PC-9 (cell line): ENCODE data around the gene SPTAN1. TPM values are rescaled to one million over a fixed set of nuclear protein-coding genes. Genes with fewer than 3 reads are reported as not detected.

Source experiments
- BruUV-seq: library from RNA; stranded (reverse); fragments of 400-500 nt; replicated peaks from 2 replicates; lab custom pipeline; 2021; lab: Mats Ljungman, UMichigan
- CTCF ChIA-PET: fragments of 300-600 bp; sonication (Branson Sonifier 250); formaldehyde crosslinking; loops from one replicate; lab custom pipeline; 2022; ENCODE audit warnings: antibody characterized with exemption; lab: Charles Lee
- POLR2A ChIA-PET: fragments of 300-600 bp; sonication (Branson Sonifier 250); formaldehyde crosslinking; loops from one replicate; lab custom pipeline; 2022; ENCODE audit warnings: antibody characterized with exemption; ENCODE audit not compliant: unreplicated experiment; lab: Charles Lee
- DNase-seq, 2 experiments: peaks; one replicate each; pipeline versions ENCODE4 v3.0.0 to v3.0.0-alpha.2; 2015 to 2022; ENCODE audit warnings: mixed read lengths in 1 of 2
- H2AFZ ChIP-seq: fragments of 200-600 bp; sonication (generic); 2 replicates; pipeline ENCODE4 v1.8.1; 2017; ENCODE audit warnings: antibody characterized with exemption
- H3F3A ChIP-seq: fragments of 200-600 bp; sonication (generic); 2 replicates; pipeline ENCODE4 v1.8.1; 2017; ENCODE audit warnings: antibody characterized with exemption, mild to moderate bottlenecking, low read depth; ENCODE audit not compliant: insufficient read depth
- H3K27ac ChIP-seq: fragments of 200-600 bp; sonication (generic); 2 replicates; pipeline ENCODE4 v1.6.1; 2016; ENCODE audit warnings: mixed run types
- H3K27me3 ChIP-seq: fragments of 200-600 bp; sonication (generic); 2 replicates; pipeline ENCODE4 v1.6.1; 2016; ENCODE audit warnings: low read depth, mixed run types; ENCODE audit not compliant: insufficient read depth
- H3K36me3 ChIP-seq: fragments of 200-600 bp; sonication (generic); 2 replicates; pipeline ENCODE4 v1.6.1; 2016; ENCODE audit warnings: low read depth, mixed run types
- H3K4me1 ChIP-seq: fragments of 200-600 bp; sonication (generic); replicated peaks from 2 replicates; pipeline ENCODE4 v1.6.1; 2016; ENCODE audit warnings: mixed run types; ENCODE audit not compliant: insufficient read depth
- H3K4me2 ChIP-seq: fragments of 200-600 bp; sonication (generic); 2 replicates; pipeline ENCODE4 v1.6.1; 2017; ENCODE audit warnings: mixed run types
- H3K4me3 ChIP-seq: fragments of 200-600 bp; sonication (generic); 2 replicates; pipeline ENCODE4 v1.6.1; 2016; ENCODE audit warnings: mixed run types
- H3K79me2 ChIP-seq: fragments of 200-600 bp; sonication (generic); 2 replicates; pipeline ENCODE4 v1.6.1; 2017; ENCODE audit warnings: low read depth, mixed run types
- H3K9me2 ChIP-seq: fragments of 200-600 bp; sonication (generic); 2 replicates; pipeline ENCODE4 v1.8.1; 2017; ENCODE audit warnings: mild to moderate bottlenecking; ENCODE audit not compliant: insufficient read depth
- H3K9me3 ChIP-seq: fragments of 200-600 bp; sonication (generic); 2 replicates; pipeline ENCODE4 v1.8.1; 2016; ENCODE audit warnings: low read depth; ENCODE audit not compliant: insufficient read depth
- H4K20me1 ChIP-seq: fragments of 200-600 bp; sonication (generic); 2 replicates; pipeline ENCODE4 v1.8.1; 2017; ENCODE audit not compliant: insufficient read depth
- CTCF ChIP-seq: fragments of 200-600 bp; sonication (generic); conservative IDR thresholded peaks from 2 replicates; pipeline ENCODE4 v1.6.1; 2017; ENCODE audit warnings: mixed run types, antibody characterized with exemption, mild to moderate bottlenecking, moderate library complexity
- EZH2 ChIP-seq: fragments of 200-600 bp; sonication (generic); IDR thresholded peaks from 2 replicates; pipeline ENCODE4 v1.8.0; 2017; ENCODE audit warnings: antibody characterized with exemption, low read depth
- intact Hi-C: fragments of 100-400 bp; cut with micrococcal nuclease; formaldehyde crosslinking; loops from one replicate; pipeline ENCODE4 v1.10.0; 2022; ENCODE audit not compliant: unreplicated experiment
- total RNA-seq: library from RNA; stranded (reverse); gene quantifications from 2 replicates; pipeline ENCODE4 v1.2.3, GENCODE V29; 2021

Gene SPTAN1
- total RNA-seq, 1 experiment from 2014 or later: 214 TPM

DNA sequence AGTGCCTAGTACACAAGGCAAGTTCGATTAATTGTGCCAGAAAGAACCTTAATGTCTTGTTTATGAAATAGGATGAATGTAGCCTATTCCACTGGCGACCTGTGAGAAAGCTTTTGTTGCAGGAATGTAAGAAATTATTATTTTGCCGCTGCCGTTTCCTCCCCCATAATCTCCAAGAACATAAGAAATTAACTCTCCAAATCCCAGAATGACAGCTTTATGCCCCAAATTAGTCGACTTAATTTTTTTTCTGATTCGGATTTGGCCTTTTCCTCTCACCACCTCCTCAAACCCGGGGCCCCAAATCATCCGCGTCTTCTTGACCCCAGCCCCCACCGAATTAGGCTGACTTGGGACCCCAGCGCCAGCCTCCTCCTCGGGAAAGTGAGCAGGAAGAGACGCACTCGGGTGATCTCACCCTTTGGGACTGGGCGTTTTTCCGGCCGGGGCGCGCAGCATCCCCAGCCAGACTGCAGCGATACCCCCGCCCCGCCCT is 682 bp upstream of the SPTAN1 start:
- peaks cover 33% of the 10 kb centered on the region for H3F3A ChIP-seq
- no TSS peak for BruUV-seq
- ChIA-PET POLR2A (interaction anchor here (0.5 to 1.0 kb wide), 9 partner anchors 9 to 1471 kb away, joined by 3 to 27 read pairs (median 4); partner anchors contain the start of genes CERCAM, GOLGA2 and SWI5), CTCF (no interaction called here)
- H3K4me2 ChIP-seq: peak overlapping the region; percentile 81
- no peak for TF ChIP-seq EZH2
- TF ChIP-seq CTCF: no peak
- H3K4me1 ChIP-seq: peaks cover 33% of the 10 kb centered on the region
- peak overlapping the region; percentile 73 for H2AFZ ChIP-seq
- peak overlapping the region; percentile 62 for H3K4me3 ChIP-seq
- peaks cover 13% of the 10 kb centered on the region; the same call in 1 of the 2 replicates for H4K20me1 ChIP-seq
- intact Hi-C loops: loop anchor here (5.0 to 10.0 kb wide), 2 partner anchors 424 to 503 kb away; partner anchors contain the start of gene PTGES2
- H3K79me2 ChIP-seq: peaks cover 37% of the 10 kb centered on the region
- H3K27me3 ChIP-seq: no peaks in the 10 kb centered on the region
- 0 out of 2 replicates have a peak, but pooled peaks cover 3% of the 10 kb centered on the region for H3K36me3 ChIP-seq
- no peak overlapping the region for H3K27ac ChIP-seq
- no peaks in the 10 kb centered on the region for H3K9me2 ChIP-seq
- no peaks in the 10 kb centered on the region for H3K9me3 ChIP-seq
- DNase-seq: no peak

GRCh38 chr9:128552744-128553440 is 505 bp downstream of the SPTAN1 start:
- DNase-seq: peak in 1 of 2 experiments; percentile 59
- no peak for TF ChIP-seq EZH2
- no peak for TF ChIP-seq CTCF
- H3K27ac ChIP-seq: peak overlapping the region; percentile 32; the same call in 1 of the 2 replicates
- peaks cover 13% of the 10 kb centered on the region; the same call in 1 of the 2 replicates for H4K20me1 ChIP-seq
- no TSS peak for BruUV-seq
- ChIA-PET CTCF (interaction anchor here (0.7 kb wide), 1 partner anchor 364 kb away, joined by 5 read pairs; no protein-coding TSS in a partner anchor), POLR2A (interaction anchor here (0.6 to 0.7 kb wide), 4 partner anchors 83 to 1126 kb away, joined by 4 to 7 read pairs (median 4); partner anchors contain the start of gene CERCAM)
- H3K9me3 ChIP-seq: no peaks in the 10 kb centered on the region
- H3K36me3 ChIP-seq: 0 out of 2 replicates have a peak, but pooled peaks cover 6% of the 10 kb centered on the region
- peaks cover 47% of the 10 kb centered on the region for H3K79me2 ChIP-seq
- H3K4me3 ChIP-seq: peak overlapping the region; percentile 75
- H3K4me2 ChIP-seq: peak overlapping the region; percentile 89
- intact Hi-C loops: loop anchor here (5.0 to 10.0 kb wide), 2 partner anchors 426 to 502 kb away; partner anchors contain the start of gene PTGES2
- H3F3A ChIP-seq: peaks cover 42% of the 10 kb centered on the region
- peak overlapping the region; percentile 71; the same call in 1 of the 2 replicates for H2AFZ ChIP-seq
- no peaks in the 10 kb centered on the region for H3K27me3 ChIP-seq
- peaks cover 42% of the 10 kb centered on the region for H3K4me1 ChIP-seq
- no peaks in the 10 kb centered on the region for H3K9me2 ChIP-seq

DNA sequence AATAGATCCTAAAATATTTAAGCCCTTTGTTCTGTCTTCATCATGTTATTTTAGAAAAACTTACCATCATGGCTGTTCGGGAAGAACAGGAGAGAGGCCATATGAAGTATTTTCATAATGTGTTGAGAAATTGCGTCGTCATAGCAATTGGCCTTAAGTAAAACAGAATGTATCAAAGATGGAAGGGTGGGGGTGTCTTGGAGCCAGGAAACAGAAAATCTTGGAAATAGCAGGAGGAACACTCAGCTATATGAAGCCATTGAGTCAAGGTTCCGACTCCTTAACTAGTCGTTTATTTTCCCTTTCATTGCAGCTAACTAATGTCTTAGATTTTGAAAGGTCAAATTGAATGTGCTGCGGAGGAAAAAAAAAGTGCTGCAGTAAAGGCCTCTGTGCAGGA is 1.3 kb downstream of the SPTAN1 start:
- Histone ChIP-seq H3K9me3 (no peaks in the 10 kb centered on the region), H3K27ac (peak overlapping the region; percentile 60; the same call in 1 of the 2 replicates), H3K9me2 (no peaks in the 10 kb centered on the region), H2AFZ (no peak overlapping the region), H3K4me2 (peak overlapping the region; percentile 89), H4K20me1 (peaks cover 14% of the 10 kb centered on the region; the same call in 1 of the 2 replicates), H3K4me3 (peak overlapping the region; percentile 75), H3K27me3 (no peaks in the 10 kb centered on the region), H3K4me1 (peaks cover 50% of the 10 kb centered on the region), H3F3A (peaks cover 50% of the 10 kb centered on the region), H3K36me3 (0 out of 2 replicates have a peak, but pooled peaks cover 6% of the 10 kb centered on the region), H3K79me2 (peaks cover 53% of the 10 kb centered on the region)
- intact Hi-C loops: loop anchor here (5.0 to 10.0 kb wide), 2 partner anchors 426 to 501 kb away; partner anchors contain the start of gene PTGES2
- BruUV-seq: TSS peak; percentile 38
- DNase-seq: peak in 1 of 2 experiments; percentile 52
- no peak for TF ChIP-seq CTCF
- TF ChIP-seq EZH2: no peak
- POLR2A ChIA-PET: interaction anchor here (0.6 kb wide), 1 partner anchor 1125 kb away, joined by 4 read pairs; no protein-coding TSS in a partner anchor
- CTCF ChIA-PET: interaction anchor here (0.7 kb wide), 1 partner anchor 363 kb away, joined by 5 read pairs; no protein-coding TSS in a partner anchor
